OCI-LY1 (cell line): ENCODE data around the gene ZMPSTE24.

Experiments used
- CTCF ChIP-seq: fragments of 200-600 bp; sonication (generic), shearing (Covaris generic); IDR thresholded peaks from 2 replicates; pipeline ENCODE4 v1.5.1; 2017; ENCODE audit warnings: mild to moderate bottlenecking, antibody characterized with exemption, low read length, moderate library complexity, mixed read lengths
- EZH2 ChIP-seq: fragments of 200-600 bp; sonication (generic), shearing (Covaris generic); IDR thresholded peaks from 2 replicates; pipeline ENCODE4 v1.8.0; 2017; ENCODE audit warnings: borderline replicate concordance, mixed run types, mild to moderate bottlenecking, antibody characterized with exemption, low read length, moderate library complexity, mixed read lengths

DNA sequence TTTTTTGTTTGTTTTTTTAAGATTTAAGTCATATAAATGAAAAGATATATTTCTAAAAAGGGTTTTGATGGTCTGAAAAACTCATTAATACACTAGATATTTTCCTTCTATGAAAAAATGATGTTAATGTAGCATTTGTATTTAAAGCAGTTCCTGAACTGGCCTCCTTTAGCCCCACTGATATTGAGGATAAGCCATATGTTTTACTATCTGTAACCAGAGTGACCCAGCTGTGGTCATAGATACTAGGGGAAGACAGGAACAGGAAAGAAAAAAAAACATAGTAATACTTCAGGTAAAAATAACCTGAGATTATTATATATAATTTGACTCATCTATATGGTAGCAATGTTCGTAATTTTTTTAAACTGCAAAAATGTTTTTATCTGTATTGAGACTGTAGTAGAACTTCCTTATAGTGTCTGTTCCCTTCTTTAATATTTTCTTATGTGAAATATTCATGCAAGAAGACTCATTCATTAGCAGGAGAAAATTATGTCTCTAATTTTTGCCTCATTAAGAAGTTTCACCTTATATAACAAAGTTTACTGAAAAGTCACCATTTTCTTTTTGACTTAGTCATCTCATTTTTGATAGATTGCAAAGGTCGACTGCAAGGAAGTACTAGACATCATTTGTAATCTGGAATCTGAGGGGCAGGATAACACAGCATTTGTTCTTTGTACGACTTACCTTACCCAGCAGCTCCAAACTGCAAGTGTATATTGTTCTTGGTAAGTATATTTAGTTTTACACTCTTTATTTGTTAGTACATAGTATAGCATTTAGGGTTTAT is 35.9 kb upstream of the ZMPSTE24 start:
- TF ChIP-seq CTCF = no peak
- no peak for TF ChIP-seq EZH2
